GM12874 (cell line): ENCODE data around the gene NOTCH3.

Source experiments
- TF ChIP-seq, protein P1 (sequence below): IDR thresholded peaks from 2 replicates; pipeline ENCODE4 v1.5.1; 2011; ENCODE audit warnings: low read depth, mild to moderate bottlenecking, control low read depth, low read length, moderate library complexity; ENCODE audit not compliant: insufficient read depth

NOTCH3 gene

DNA sequence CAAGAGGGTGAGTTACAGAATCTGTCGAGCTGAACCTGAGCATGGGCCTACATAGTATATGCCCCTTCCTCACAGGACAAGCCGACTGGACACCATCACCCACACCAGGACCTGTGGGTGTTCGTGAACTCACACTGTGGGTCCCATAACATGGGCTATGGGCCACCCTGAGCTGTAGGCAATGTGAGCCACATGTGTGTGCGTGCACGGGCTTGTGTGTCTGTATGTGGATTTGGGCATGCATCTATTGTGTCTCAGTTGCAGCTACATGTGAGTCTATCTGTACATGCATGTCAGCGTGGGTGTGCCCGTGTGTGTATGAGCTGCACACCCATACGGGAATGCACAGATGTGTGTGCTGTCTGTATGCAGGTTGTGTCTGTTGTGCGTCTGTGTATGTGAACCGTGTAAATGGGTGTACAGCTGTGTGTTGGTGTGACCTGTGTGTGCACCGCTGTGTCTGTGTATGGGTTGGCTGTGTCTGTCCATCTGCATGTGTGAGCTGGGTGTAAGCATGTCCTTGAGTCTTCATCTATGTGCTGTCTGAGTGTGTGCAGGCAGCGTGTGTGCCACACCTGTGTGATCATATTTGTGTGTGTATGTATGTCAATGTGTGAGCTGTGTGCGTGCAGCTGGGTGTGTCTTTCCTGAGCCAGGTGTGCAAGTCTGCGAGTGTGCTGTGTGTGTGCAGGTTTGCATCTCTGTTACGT lies 1.7 kb downstream of the NOTCH3 start:
- TF ChIP-seq, protein P1, sequence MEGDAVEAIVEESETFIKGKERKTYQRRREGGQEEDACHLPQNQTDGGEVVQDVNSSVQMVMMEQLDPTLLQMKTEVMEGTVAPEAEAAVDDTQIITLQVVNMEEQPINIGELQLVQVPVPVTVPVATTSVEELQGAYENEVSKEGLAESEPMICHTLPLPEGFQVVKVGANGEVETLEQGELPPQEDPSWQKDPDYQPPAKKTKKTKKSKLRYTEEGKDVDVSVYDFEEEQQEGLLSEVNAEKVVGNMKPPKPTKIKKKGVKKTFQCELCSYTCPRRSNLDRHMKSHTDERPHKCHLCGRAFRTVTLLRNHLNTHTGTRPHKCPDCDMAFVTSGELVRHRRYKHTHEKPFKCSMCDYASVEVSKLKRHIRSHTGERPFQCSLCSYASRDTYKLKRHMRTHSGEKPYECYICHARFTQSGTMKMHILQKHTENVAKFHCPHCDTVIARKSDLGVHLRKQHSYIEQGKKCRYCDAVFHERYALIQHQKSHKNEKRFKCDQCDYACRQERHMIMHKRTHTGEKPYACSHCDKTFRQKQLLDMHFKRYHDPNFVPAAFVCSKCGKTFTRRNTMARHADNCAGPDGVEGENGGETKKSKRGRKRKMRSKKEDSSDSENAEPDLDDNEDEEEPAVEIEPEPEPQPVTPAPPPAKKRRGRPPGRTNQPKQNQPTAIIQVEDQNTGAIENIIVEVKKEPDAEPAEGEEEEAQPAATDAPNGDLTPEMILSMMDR, result no peak

DNA sequence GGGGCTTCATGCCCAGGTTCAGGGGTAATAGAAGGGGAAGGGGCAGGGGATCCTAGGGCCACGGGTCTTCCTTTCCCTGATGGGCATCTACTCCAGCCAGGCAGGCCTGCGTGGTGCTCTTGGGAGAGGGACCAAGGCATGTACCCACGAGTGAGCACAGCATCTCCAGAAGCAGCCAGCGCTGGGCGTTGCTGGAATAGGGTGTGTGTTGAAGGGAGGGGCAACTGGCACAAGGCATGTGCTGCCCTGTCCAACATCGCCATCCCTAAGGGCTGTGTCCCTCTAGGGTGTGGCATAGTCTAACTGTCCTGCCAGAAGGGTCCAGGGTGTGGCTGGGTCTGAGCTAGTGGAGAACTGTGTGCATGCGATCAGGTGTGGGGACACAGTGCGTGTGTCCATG lies 2.9 kb downstream of the NOTCH3 start:
- TF ChIP-seq, protein P1, result no peak

DNA sequence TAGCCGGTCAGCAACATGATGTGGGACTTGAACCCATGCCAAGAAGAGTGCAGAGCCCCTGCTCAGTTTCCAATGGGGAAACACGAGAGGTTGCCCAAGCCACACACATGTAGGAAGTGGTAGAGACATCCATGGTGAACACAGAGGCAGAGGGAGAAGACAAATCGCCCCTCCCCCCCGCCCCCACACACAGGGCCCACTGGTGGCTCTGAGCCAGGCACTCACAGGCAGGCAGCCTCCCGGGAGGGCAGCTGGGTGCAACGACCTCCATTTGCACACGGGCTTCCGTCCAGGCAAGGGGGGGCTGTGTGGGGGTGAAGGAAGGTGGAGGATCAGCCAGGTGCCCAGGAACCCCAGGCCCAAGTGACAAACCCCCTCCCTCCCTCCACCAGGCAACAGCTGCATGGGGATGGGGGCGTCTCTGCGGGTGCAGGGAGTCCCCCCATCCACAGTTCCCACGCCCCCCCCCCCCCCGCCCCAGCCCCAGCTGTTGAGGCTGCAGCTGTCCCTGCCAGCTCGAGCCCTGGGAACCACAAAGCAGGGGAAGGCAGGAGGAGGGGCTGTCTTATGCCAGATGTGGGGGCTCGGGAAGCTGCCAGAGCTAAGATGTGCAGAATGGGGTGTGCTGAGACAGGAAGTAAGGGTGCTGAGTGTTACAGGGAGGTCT lies 3.4 kb downstream of the NOTCH3 start:
- TF ChIP-seq, protein P1, result no peak

DNA sequence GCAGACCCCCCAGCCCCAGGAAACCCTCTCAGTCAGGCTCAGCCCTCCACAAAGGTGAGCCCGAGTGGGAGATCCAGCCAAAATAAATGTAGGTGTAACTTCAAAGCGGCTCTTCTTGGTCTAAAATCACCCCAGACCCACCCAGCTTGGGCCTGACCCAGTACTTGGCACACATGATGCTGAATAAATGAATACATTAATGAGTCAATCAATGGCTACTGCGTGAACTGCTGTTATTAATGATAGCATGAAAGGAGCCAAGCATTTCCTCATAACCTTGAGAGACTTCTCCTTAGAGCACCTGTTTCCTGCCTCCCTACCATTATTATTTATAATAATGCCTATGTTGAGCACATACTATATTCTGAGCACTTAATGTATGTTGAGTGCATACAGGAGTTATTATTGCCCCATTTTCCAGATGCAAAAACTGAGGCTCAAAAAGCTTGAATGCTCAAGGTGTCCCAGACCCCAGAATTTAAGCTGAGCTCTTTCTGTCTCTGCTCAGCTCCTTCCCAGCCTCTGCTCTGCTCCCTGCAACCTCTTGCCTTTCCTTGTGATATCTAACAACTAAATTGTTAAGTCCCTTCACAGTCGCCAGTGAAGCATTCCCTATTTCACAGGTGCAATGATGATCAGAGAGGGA lies 4.3 kb downstream of the NOTCH3 start:
- TF ChIP-seq, protein P1, result no peak

DNA sequence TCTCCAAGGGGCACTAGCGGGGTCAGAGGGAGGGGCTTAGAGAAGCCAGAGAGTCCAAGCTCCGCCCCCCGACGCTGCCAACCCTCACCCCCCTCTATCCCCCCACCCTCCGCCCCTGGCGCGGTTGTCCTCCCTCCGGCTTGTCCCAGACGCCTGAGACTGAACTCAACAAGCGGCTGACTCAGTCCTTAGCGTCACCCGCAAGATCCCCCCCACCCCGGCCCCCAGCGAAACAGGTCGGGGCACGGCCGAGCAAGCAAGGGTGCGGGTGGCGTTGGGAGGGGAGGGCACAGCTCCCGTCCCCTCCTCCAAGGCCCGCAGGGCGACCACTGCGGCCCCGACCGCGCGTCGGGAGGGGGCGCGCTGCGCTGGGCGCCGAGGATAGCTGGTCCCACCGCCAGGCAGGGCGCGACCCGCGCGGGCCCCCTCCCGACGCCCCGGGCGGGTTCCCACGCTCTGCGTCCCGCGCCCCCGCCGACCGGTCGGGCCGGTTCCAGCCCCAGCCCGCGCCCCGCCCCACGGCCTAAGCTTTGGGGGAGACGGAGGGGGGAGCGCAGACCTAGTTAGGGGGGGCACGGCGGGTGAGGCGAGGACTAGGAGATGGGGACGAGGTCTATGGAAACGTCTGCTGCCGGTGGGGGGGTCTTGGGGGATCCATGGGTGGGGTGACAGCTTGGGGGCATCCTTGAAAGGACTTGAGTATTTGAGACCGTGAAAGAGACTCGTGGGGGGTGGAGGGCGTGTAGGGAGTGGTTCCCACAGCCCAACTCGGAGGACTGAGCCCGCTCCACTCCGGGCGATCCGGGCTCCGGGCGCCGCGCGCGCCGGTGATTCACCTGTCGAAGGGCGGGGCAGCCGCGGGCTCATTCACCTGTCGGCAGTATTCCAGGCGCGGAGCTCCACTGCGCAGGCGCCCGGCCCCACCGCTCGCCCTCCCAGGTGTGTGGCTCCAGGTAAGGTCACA lies 5.1 kb downstream of the NOTCH3 start:
- TF ChIP-seq, protein P1, result peak; percentile 19; the same call in 1 of the 2 replicates

DNA sequence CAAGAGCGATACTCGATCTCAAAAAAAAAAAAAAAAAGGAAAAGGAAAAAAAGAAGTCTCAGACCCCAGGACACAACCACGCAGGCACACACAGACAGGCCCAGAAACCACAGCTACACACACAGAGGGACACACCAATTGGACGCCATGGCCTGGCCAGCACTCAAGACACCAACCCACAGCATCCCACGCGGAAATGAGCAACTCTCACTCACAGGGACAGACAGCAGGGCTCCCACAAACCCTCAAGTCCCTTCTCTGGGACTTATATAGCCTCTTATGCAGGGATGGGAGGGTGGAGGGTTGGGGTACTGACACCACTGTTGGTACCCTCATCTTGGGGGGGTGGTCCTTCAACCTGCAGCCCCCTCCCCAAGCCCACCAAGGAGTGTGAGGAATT lies 5.9 kb downstream of the NOTCH3 start:
- TF ChIP-seq, protein P1, result no peak
